HG02938 (cell line): Measurements from ENCODE around the gene DLG2.
A peak's percentile ranks its signal among the peaks of the same experiment; 100 is the strongest.
"Not testable (repeated sequence)": the region's sequence is repeated elsewhere in the genome, so short reads cannot be mapped to it uniquely, and the experiment has no call there.

ENCODE experiments used
- ATAC-seq: cut with Tn5 transposase; IDR thresholded peaks from one replicate; pipeline ENCODE4 v1.9.1; 2021; ENCODE audit warnings: mild to moderate bottlenecking, moderate library complexity; ENCODE audit not compliant: unreplicated experiment

Gene DLG2

DNA sequence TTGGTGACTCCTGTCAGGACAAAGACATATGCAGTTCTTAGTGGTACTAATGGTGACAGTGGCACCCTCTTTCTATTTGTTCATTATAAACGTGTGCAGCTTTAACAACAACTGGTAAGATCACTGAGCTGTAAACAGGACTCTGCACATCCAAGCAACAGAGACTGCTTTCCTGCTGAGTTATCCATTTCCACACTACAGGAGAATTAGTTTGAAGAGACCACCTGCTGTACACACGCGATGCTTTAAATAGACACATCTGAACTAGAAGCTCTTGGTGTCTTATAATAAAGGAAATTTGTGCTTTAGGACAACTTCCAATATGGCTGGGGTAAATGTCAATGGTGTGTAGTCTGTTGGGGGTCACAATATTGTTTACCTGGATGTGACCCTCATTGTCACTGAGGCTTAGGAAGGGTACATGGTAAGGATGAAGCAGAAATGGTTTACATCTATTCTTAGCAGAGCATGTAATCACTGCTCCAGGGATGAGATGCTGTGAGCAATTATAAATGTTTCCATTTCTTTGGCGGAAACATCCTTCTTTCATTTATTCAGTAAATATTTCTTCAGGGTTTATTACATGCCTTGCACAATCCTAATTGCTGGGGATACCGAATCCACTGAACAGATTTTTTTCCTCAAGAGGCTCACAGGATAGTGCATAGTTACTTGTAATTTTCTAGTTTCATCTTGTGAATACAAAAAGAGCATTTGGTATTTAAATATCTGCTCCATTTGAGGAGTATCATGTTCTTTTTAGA is 1987.0 kb downstream of the DLG2 start:
- ATAC-seq: no peak

DNA sequence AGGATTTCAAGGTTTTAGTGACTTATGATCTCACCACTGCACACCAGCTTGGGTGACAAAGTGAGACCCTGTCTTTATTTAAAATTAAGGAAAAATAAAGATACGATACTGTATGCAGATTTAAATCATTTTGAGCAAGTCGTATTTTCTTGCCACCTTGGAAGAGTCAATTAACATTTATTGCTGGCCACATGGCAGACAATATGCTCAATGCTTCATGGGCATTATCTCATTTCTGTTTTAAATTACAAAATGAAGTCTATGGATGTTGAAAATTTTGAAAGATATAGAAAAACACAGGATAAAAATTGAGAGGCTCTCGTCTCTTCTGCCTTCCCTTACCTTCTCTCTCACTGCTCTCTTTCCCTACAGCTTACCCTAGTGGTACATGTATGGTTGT is 1992.0 kb downstream of the DLG2 start:
- ATAC-seq: no peak

DNA sequence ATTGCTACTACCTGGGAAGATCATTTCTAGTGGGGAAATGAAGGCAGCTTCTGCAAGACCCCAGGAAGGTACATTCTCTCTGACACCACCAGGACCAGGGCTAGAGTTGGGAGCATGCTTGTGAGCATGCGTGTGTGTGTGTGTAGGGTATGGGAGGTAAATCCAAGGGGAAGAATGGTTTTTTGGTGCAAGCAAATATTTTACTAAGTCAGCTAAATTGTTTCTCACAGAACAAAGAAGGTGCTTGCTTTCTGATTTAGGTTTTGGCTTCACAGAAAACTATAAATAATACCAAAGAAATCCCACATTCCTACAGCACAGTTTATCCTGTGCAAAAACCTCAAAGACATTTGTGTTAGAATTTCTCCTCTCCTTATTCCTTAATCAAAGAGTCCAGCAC is 1996.9 kb downstream of the DLG2 start:
- ATAC-seq: no peak

DNA sequence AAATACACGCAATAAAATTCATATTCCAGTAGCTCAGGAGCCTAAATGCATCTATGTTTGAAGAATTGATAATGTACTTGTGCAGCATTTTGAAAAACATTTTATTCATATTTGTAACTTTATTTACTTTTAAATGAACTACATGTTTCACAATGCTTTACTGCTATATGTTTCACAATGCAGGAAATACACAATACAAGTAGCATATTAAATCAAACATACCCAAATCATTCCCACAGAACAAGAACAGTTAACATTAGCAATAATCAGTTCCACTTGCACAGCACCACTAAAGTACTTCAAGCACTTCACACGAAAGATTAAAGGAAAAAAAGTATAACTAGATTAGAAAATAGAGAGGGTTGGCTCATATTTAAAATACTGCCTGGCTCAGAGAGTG is 1997.4 kb downstream of the DLG2 start:
- no peak for ATAC-seq

DNA sequence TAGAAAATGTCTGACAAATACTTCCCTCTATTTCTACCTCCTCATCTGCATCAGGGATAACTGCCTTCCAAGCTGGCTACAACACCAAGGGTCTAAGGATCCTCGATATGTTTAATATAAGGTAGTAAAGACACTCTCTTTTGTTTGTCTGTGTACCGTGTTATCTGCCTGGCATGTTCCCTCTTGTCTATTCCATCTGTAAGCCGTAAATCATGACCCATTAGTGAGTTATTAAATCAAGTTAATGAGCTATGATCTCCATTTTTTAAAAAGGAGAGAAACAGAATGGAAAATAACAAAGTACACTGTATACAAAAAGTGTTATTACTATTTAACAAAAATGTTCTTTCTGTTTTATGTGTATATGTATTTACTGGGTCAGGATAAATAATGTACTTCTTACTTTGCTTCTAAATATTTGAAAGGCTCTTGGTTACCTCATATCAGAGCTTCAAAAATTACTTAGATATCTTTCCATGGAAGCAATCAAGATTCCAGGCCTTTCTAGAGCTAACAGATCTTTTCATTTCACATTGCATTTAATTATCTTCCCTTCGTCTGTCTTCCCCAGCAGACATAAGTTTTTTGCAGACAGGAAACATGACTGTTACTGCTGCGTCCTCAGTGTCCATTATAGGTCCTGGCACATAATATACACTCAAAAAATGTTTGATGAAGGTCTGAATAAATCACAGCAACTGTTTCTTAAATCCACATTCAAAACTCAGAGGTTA is 1998.4 kb downstream of the DLG2 start:
- no peak for ATAC-seq

DNA sequence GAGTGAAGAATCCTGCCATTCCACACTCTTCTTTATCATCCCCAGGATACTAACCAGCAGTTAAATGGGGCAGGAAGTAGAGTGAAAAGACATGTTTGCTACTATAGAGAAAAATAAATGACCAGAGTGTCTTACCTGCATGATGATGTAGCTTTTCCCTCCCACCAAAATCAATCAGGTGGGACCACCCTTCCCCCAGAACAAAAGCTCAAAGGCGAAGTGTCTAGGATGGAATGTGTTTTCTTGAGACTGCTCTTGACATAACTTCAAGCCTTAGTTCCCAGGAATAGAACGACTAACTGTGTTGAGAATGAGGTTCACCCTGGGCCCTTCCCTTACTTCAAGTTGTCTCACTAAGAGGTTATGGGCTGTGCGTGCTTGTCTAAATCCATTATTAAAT is 2001.8 kb downstream of the DLG2 start:
- ATAC-seq: no peak

DNA sequence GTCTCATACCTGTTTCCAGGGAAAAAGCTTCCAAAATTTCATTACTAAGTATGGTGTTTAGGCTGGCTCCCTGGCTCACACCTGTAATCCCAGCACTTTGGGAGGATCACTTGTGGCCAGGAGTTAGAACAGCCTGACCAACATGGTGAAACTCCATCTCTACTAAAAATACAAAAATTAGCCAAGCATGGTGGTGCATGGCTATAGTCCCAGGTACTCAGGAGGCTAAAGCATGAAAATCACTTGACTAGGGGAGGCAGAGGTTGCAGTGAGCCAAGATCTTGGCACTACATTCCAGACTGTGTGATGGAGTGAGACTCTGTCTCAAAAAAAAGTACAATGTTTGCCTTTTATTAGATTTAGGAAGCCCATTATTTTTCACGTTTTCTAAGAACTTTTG is 2009.5 kb downstream of the DLG2 start:
- no peak for ATAC-seq

DNA sequence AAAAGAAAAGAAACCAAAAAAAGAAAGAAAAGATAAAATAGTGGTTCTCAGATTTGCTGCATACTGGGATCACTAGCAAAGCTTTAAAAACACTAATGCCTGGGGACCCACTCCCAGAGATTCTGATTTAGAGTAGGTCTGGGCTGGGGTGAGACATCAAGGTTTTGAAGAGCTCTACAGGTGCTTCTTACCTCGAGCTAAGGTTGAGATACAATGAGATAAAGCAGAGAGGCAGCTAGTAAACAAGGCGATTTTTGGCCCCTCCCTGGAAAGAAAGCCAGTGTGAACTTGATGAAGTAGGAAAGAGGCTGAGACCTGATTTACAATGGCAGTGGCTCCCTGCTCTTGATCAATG is 2013.4 kb downstream of the DLG2 start:
- ATAC-seq: peak; percentile 16

DNA sequence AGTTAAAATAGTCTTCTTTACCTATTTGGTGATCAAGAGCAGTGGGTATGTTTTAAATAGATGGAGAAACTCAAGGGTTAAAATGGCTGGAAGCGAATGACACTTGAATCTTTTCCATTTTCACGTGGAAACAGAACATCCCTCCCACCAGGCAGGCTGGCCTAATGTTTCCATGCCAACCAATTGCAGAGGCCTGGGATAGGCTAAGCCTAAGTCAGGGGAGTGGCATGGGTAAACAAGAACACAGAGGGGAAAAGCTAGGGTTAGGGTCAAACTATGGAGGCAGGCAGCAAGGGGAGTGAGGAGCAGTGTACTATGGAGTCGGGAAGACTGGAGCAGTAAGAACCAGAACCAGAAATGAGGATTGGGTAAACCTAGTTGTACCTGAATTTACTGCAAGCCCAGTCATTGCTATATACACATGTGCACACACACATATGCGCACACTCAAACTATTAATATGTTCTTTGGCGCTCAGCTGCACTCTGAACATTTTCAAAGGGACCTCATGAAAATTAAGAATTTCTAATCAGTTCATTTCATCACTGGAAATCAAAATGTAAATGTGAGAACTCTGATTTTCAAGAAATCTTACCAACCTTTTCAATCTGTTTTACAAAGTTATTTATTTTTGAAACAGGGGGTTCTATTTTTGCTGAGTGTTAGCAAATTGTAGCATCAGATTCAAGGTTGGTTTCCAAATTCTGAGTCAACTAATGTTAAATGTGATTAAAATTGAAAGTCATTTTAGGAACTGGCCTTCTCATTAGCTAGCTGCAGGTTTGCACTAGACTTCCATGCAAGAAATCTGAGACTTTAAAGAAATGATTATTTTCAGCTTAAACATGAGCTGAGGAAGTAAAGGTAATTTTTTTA is 2014.0 kb downstream of the DLG2 start:
- peak; percentile 86 for ATAC-seq

DNA sequence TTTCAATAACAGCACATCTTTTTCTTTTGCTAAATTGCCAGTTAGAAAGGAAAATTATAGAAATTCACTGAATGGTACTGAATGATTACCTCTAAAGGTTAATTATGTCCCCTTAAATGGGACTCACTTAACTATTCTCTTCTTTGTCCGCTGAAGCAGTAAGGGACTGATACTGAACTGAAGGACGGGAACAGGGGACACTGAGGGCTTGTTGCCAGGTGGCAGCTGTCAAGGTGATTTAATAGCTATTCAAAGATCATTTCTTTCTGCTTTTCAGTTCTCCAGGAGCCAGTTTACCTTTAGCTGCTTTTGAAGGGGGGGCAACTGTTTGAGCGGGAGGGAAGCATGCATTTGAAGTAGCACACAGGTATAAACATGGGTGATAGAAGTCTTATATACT is 2015.5 kb downstream of the DLG2 start:
- no peak for ATAC-seq

DNA sequence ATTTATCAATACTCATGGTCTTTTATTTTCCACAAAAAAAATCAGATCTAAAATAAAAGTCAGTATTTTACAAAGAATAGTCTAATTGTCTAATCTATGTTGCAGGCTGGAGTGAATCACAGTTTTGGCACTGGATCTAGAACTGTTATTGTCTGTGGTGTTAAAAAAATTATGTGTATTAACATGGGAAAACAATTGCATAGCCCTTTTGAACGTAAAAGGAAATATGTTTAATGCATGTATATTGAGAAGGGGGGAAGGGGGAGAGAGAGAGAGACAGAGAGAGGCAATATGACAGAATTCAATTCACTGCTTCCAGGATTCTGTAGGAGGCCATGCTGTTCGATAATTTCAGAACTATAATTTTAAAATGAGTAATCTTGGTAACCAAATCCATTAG is 2016.1 kb downstream of the DLG2 start:
- no peak for ATAC-seq

DNA sequence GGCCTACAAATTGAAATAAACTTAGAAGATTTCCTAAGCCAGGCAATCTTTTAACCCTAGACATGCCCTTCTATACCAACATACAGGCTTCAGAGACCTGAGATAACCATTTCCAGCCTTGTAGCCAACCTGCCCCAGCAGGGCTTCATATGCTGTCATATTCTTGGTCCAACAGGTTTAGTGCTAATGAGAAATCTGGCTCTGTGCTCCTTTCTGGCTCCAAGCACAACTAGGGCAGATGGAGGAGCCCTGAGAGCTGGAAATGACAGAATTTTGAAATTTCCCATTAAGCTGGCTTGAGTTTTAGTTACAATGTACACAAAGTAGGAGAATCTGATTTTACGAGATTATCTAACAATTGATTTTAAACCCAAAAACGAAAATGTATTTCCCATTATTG is 2018.0 kb downstream of the DLG2 start:
- ATAC-seq: no peak

DNA sequence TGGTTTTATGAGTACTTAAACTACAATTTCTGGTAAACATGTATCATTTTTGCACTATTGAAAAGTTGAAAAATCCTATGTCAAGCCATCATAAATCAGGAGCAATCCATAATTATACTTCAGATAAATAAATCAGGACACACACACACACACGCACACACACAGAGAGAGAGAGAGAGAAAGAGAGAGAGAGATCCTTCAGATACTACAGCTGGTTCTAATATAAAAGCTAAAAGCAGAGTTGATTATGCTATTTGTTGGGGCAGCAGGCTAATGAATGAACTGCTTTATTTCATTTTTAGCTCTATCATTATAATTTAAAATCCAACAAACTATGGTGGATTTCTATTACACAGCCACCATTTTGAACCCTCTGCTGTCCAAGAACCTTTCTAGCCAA is 2018.6 kb downstream of the DLG2 start:
- ATAC-seq: no peak

DNA sequence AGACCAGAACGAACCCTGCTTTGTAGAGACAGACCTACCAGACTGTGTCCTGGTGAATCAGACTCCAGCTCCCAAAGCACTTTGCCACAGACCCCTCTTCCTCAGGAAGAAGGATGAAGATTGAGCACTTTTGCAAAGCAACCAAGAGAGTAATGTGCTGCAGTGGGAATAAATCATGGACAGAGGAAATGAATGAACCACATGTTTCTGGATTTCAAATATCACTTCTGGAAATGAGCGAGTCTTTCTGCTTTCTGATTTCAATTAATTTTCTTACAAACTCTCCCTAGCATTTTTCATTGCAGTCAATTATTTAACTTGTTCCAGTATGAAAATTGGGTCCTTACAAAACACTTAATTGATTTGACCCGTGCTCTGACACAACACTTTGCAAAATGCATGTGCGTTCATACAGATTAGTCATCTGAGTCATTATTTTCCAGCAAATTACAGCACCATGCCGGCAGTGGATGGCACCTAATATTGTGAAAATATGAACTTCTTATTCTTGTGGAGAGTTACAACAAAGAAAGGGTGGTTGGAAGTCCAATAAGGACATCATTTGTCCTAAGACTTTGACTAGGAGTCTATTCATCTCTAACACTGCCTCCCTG is 2025.1 kb downstream of the DLG2 start:
- ATAC-seq: no peak

DNA sequence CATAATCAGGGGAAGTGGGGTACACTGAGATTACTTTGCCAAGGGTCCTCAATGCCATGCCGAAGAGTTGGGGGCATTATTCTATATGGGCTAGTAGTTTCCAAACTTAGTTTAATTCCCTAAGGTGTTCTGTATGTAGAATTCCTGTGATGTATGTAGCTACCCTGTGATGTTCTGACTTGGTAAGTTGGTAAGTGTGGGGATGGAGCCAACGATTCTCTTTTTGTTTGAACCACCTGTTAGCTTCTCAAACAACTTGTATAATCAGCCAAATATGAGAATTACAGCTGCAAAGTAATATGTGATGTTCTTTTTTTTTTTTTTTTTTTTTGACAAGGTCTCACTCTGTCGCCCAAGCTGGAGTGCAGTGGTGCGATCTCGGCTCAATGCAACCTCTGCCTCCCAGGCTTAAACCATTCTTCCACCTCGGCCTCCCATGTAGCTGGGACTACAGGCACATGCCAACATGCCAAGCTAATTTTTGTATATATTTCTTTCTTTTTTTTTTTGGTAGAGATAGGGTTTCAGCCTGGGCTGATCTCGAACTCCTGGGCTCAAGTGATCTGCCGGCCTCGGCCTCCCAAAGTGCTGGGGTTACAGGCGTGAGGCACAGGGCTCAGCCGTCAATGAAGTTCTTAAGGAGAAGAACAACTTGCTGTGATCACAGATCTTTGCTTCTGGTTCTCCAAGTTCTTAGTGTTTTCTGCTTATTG is 2025.8 kb downstream of the DLG2 start:
- no peak for ATAC-seq

DNA sequence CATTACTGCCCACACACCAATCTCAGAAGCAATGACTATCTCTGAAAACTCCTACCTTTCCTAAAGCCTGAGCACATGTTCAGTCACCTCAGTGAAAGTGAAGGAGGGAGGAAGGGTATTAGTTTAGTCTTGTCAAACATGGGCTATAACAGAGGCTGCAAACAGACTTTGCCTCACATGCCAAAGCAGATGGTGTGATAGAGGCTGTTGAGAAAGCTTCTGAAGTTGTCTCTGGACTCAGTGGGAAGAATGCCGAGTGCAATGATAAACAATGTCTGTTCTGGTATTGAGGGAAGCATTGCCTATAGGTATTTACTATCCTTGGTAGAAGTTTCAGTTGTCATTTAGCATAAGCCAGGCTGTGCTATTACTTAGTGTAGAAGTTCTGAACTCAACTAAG is 2026.5 kb downstream of the DLG2 start:
- no peak for ATAC-seq

DNA sequence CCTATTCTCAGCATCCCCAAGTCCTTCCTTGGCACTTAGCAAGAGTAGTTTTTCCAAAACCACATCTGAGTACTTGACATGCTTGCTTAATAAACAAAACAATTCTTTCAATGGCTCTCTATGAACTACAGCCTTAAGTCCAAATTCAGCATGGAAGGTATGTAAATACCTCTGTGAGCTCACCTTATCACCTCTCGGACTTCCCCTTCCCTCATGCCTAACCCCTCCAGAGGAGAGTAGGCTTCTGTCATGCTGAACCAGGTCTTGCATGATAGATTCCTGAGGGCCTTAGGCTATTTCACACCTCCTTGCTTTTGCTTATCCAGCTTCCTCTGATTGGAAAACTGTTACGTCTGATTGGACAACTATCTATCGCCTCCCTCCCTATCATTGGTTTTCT is 2028.1 kb downstream of the DLG2 start:
- no peak for ATAC-seq

DNA sequence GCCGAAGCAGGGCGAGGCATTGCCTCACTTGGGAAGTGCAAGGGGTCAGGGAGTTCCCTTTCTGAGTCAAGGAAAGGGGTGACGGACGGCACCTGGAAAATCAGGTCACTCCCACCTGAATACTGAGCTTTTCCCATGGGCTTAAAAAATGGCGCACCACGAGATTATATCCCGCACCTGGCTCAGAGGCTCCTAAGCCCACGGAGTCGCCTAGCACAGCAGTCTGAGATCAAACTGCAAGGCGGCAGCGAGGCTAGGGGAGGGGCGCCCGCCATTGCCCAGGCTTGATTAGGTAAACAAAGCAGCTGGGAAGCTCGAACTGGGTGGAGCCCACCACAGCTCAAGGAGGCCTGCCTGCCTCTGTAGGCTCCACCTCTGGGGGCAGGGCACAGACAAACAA is 2039.3 kb downstream of the DLG2 start:
- not testable (repeated sequence) for ATAC-seq

DNA sequence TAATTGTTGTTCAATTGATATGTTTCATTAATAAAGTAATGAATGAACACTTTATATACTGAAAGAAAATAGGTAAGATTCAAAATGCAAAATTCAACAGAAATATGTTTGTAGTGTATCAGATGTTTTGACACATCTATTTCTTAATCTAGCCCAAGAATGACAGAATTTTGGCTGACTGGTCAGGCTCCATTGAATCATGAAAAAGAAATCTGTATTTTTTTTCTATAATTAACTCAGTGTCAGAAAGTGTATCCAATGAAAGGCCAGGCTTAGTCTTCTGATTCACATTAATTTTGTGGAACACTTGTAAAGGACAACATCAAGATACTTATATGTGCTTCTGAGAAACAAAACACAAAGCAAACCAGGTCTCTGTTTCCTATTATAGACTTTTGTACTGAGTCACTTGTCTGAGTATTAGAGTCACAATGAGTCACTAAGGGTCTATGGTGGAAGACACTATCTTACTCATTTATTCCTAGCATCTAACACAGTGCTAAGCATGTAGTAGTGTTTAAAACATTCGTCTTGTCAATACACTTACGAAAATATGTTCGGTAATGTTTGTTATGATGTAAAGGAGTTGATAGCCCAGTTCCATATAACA is 2043.3 kb downstream of the DLG2 start:
- peak; percentile 90 for ATAC-seq

DNA sequence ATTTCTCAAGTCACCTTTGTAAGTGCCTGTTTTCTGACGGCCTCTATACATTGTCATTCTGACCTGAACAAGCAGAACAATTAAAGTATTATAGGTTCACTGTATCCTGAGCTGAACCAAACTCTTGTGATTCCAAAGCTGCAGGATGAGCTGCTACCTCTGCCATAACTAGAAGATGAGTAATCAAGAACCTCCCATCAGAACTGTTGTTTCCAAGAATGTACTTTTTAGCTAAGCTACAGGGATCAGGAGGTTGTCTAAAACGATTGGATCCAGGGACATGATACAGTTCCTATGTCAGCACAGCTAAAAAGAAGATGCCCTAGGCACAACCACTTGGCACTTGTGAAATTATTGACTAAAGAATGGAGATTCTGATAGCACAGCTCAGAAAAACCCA is 2052.6 kb downstream of the DLG2 start:
- ATAC-seq: no peak
